Measurements from ENCODE around the gene RFTN1.
"Not testable (repeated sequence)": the region's sequence is repeated elsewhere in the genome, so short reads cannot be mapped to it uniquely, and the experiment has no call there.

The RFTN1 gene

DNA sequence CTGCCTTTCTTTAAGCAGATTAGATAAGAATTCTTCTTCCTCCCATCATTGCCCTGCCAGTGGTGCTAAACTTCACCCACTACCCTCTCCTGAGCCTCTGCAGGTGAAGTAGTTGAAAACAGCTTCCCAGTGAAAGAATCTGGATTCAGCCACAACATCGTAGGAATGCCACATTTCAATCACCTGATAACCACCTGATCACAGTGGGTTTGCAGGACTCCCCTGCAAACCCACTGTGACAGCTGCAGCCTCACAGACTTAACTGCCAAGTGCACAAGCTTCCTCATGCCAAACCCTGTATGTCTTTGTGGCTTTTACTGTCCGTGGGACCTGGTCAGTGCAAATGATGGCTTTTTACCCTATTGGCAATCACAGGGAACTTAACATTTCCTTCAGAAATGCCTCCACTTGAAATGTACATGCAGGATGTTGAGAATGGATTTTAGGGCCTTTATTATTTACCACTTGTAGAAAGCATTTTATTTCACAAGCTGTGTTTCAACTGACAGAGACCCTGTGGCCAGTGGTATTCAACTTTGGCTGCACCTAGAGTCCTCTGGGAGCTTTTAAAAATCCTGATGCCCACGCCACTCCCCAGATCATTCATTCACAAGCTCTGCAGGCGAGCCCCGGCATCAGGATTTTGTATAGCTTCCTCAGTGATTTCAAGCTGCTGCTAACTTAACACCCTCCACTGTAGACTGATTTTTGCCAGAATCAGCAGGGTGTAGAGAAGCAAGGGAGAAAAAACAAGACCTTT is 199.4 kb downstream of the RFTN1 start:
- TF ChIP-seq, protein P1, sequence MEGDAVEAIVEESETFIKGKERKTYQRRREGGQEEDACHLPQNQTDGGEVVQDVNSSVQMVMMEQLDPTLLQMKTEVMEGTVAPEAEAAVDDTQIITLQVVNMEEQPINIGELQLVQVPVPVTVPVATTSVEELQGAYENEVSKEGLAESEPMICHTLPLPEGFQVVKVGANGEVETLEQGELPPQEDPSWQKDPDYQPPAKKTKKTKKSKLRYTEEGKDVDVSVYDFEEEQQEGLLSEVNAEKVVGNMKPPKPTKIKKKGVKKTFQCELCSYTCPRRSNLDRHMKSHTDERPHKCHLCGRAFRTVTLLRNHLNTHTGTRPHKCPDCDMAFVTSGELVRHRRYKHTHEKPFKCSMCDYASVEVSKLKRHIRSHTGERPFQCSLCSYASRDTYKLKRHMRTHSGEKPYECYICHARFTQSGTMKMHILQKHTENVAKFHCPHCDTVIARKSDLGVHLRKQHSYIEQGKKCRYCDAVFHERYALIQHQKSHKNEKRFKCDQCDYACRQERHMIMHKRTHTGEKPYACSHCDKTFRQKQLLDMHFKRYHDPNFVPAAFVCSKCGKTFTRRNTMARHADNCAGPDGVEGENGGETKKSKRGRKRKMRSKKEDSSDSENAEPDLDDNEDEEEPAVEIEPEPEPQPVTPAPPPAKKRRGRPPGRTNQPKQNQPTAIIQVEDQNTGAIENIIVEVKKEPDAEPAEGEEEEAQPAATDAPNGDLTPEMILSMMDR (IDR thresholded peaks at IDR 0.05; ENCODE audit: extremely low read depth, missing control alignments) = no peak
- DNase-seq (ENCODE audit: low spot score) = no peak

DNA sequence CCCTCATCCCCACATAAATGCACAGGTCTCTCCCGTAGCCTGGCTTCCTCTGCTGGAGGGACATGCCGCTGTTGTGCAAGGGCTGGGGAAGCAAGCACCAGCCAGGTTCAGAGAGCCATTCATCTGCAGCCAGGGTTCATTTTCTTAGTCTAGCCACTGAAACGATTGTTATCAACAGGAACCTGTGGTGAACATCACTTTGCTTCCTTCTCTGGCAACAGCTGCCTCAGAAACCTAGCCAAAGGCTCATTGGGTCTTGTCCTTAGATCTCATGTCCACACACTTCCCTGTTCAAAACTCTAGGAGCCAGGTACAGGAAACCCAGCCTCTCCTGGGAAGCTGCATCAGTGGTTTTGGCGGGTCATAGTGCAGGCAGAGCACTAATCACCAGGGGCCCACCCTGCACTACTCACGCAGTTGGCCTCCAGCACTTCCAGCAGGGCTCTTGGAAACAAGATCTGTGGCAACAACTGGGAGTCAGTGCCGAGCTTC is 201.5 kb downstream of the RFTN1 start:
- peak; percentile 50 for DNase-seq (ENCODE audit: low spot score)
- TF ChIP-seq, protein P1 (IDR thresholded peaks at IDR 0.05; ENCODE audit: extremely low read depth, missing control alignments) = no peak

DNA sequence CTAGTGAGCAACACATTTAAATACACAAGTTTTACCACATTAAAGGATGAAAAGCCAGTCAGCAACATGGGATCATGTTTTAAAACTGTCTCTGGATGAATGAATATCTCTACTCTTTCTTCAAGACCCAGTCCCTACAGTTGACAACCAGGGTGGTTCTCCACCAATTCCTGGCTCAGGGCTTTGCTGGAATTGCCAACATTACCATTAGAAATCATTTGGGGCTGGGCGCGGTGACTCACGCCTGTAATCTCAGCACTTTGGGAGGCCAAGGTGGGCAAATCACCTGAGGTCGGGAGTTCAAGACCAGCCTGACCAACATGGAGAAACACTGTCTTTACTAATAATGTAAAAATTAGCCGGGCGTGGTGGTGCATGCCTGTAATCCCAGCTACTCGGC is 203.0 kb downstream of the RFTN1 start:
- not testable (repeated sequence) for DNase-seq (ENCODE audit: low spot score)

DNA sequence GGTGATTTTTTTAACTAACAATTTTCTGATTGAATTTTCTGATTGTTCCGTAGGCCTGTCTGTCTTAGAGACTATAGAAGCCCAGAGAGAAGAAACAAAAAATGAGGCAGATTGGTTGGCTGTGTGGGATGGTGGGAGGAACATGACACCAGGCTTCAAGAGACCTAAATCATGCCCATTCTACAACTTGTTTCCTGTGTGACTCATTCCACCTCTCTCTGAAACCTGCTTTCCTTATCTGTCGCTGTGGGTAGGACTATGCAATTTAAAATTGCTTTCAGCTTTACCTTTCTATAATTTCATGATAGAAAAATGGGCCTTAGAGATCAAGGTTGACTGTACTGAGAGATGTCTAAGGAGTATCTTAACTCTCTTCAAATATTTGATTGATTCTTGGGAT is 203.9 kb downstream of the RFTN1 start:
- peak; percentile 43 for DNase-seq (ENCODE audit: low spot score)
- TF ChIP-seq, protein P1 (IDR thresholded peaks at IDR 0.05; ENCODE audit: extremely low read depth, missing control alignments) = no peak

DNA sequence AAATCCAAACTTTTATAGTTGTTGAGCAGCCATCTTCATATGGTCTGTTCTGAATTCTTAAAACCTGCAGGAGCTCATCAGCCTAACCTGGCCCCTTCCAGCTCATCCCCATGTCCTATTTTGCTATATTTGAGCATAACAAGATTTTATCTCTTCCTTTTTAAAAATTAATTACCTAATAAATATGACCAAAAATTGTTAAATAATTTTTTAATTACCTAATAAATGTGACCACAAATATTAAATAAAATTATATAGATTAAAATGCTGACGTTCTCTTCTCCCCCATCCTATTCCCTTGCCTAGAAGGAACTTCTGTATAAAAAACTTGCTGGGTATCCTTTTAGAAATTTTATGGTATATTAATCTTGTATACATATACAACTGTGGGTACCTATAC is 204.8 kb downstream of the RFTN1 start:
- TF ChIP-seq, protein P1 (IDR thresholded peaks at IDR 0.05; ENCODE audit: extremely low read depth, missing control alignments) = no peak
- no peak for DNase-seq (ENCODE audit: low spot score)

DNA sequence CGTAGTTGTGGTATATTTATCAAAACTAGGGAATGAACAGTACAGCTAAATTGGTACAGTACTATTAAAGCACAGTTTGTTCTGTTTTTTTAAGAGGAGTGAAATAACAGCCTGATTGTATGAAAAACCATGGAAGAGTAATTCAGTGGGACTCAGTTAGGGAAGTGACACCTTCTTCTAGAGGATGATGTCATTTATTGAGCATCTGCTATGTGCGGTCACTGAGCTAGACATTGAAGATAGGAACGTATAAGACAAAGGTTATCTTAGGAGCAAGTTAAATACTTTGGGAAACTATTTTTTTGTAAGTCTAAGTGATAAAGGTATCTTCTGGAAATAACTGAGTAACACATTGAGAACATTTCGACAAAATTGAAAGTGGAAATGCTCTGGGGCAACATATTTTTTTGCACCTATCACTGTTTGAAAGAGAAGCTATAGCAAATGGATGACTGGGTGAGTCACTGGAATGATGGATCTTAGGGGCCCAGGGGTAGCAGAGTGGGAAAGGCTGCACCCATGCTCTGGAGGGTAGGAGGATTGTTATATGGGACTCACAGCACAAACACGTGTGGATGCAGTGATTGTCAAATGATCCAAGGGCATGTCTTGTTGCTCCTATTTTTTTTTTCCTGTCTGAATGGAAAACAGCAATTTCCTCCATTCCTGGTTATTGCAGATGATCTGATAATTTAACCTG is 205.5 kb downstream of the RFTN1 start:
- TF ChIP-seq, protein P1 (IDR thresholded peaks at IDR 0.05; ENCODE audit: extremely low read depth, missing control alignments) = no peak

DNA sequence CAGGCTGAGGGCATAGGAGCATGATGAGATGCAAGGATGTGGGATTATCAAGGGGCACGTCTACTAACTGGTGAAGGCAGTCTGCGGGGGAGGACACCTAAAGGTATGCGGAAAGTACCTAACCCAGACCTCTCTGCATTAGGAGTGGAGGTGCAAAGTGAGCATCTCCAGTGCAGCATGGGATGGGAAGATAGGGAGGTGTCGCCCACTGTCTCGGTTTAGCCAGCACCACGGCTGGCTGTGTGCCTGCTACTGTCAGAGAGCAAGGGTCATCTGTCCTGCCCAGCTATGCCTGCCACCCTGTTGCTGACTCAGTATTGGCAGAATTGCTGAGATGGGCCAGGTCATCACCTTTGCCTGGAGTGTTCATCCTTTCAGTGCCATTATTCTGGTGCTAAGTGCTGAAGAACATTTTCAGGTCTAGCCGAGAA is 208.4 kb downstream of the RFTN1 start:
- no peak for DNase-seq (ENCODE audit: low spot score)
- TF ChIP-seq, protein P1 (IDR thresholded peaks at IDR 0.05; ENCODE audit: extremely low read depth, missing control alignments) = no peak

More for the DNA sequence above, 205.5 kb downstream of the RFTN1 start:
- DNase-seq (ENCODE audit: low spot score) = no peak

Measured in GM20000 (cell line).